ENCODE results near the gene TSHB.

The TSHB gene

DNA sequence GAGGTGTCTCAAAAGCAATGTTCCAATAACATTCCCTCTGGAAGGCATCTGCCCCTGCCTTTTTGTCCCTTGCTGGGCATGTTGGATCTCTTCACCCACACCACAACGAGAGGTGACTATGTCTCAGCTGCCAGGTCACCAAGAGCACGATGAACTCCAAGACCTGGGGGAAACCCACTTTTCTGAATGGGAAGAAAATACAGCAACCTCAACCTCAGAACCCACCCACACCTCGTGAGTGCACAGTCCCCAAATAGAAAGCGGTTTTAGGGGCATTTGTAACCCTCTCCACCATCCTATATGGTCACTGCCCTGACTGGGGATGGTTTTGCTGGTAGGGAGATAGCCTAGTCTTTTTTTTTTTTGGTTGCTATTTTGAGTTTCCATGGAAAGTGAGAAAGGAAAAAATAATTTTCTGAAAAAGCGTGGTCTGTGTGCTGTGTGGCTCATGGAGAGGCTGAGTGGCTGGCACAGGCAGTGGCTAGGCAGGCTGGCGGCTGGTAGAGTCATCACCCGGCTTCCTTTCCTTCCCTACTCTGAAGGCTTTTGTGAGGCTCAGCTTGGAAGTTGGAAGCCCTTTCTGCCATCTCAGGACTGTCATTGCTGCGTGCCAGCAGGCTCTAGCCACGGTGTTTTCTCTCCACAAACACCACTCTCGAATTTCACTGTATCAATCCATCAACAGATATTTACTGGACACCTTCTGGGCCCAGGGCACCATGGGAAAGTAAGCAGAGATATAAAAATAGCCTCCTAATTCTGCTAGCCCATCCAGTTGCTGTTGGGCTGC lies 43.9 kb downstream of the TSHB start:
- no peak overlapping the region for H4K8ac ChIP-seq (ENCODE audit: low read length)
- H3K4me1 ChIP-seq (ENCODE audit: control insufficient read depth, insufficient read depth, low read depth, low read length): peaks cover 10% of the 10 kb centered on the region
- no peak overlapping the region for H3K18ac ChIP-seq (ENCODE audit: low read depth in 1 of 2, low read length in 2 of 2)
- no peak overlapping the region for H3K4me3 ChIP-seq (ENCODE audit: insufficient read depth in 1 of 2, low read depth in 1 of 2, low read length in 2 of 2)
- no peak overlapping the region for H3K9ac ChIP-seq (ENCODE audit: low read length)
- H3K4me2 ChIP-seq (ENCODE audit: low read length, poor library complexity, severe bottlenecking): no peak overlapping the region
- no peak overlapping the region for H2AFZ ChIP-seq (ENCODE audit: low read depth, low read length)
- no peak overlapping the region for H3K4ac ChIP-seq (ENCODE audit: low read depth in 1 of 2, low read length in 2 of 2)
- no peak overlapping the region for H2BK120ac ChIP-seq (ENCODE audit: low read depth, low read length)
- H2BK5ac ChIP-seq (ENCODE audit: low read depth, low read length, poor library complexity, severe bottlenecking): no peak overlapping the region
- H4K91ac ChIP-seq (ENCODE audit: low read length): no peak overlapping the region
- H2BK12ac ChIP-seq (ENCODE audit: low read length in 2 of 2): no peak overlapping the region
- H3K36me3 ChIP-seq (ENCODE audit: control insufficient read depth in 1 of 2, insufficient read depth in 2 of 2, low read depth in 1 of 2, low read length in 2 of 2): no peaks in the 10 kb centered on the region
- 66% methylated on average over 10 of the region's 10 CpGs for WGBS
- no peak overlapping the region for H3K23ac ChIP-seq (ENCODE audit: low read length in 2 of 2)
- no peak overlapping the region for H2BK15ac ChIP-seq (ENCODE audit: low read depth, poor library complexity, severe bottlenecking)
- H2AK5ac ChIP-seq (ENCODE audit: low read length, severe bottlenecking): no peak overlapping the region
- no peak for DNase-seq
- H3K27ac ChIP-seq (ENCODE audit: low read length, poor library complexity, severe bottlenecking): no peak overlapping the region
- no peaks in the 10 kb centered on the region for H3K9me3 ChIP-seq (ENCODE audit: control insufficient read depth, low read length)
- H3K79me1 ChIP-seq (replicated peaks; ENCODE audit: low read length, poor library complexity, severe bottlenecking): no peaks in the 10 kb centered on the region
- H3K14ac ChIP-seq (ENCODE audit: low read length in 2 of 2): no peak overlapping the region
- peaks cover 3 to 40% of the 10 kb centered on the region in 2 experiments for H3K27me3 ChIP-seq (ENCODE audit: control insufficient read depth in 1 of 2, insufficient read depth in 1 of 2, low read length in 2 of 2)

GRCh38 chr1:115074839-115075534 lies 45.4 kb downstream of the TSHB start:
- Histone ChIP-seq H3K36me3 (ENCODE audit: control insufficient read depth in 1 of 2, insufficient read depth in 2 of 2, low read depth in 1 of 2, low read length in 2 of 2) (no peaks in the 10 kb centered on the region), H2BK15ac (ENCODE audit: low read depth, poor library complexity, severe bottlenecking) (no peak overlapping the region), H3K4me2 (ENCODE audit: low read length, poor library complexity, severe bottlenecking) (no peak overlapping the region), H3K9ac (ENCODE audit: low read length) (no peak overlapping the region), H3K4me3 (ENCODE audit: insufficient read depth in 1 of 2, low read depth in 1 of 2, low read length in 2 of 2) (no peak overlapping the region), H3K23ac (ENCODE audit: low read length in 2 of 2) (peak overlapping the region in 1 of 2 experiments; percentile 51), H2BK12ac (ENCODE audit: low read length in 2 of 2) (no peak overlapping the region), H3K4ac (ENCODE audit: low read depth in 1 of 2, low read length in 2 of 2) (no peak overlapping the region), H3K27ac (ENCODE audit: low read length, poor library complexity, severe bottlenecking) (no peak overlapping the region), H3K79me1 (replicated peaks; ENCODE audit: low read length, poor library complexity, severe bottlenecking) (no peaks in the 10 kb centered on the region), H3K27me3 (ENCODE audit: control insufficient read depth in 1 of 2, insufficient read depth in 1 of 2, low read length in 2 of 2) (peaks cover 3 to 52% of the 10 kb centered on the region in 2 experiments), H3K14ac (ENCODE audit: low read length in 2 of 2) (no peak overlapping the region), H4K91ac (ENCODE audit: low read length) (no peak overlapping the region), H3K4me1 (ENCODE audit: control insufficient read depth, insufficient read depth, low read depth, low read length) (peaks cover 6% of the 10 kb centered on the region), H2AFZ (ENCODE audit: low read depth, low read length) (no peak overlapping the region), H4K8ac (ENCODE audit: low read length) (no peak overlapping the region), H2BK120ac (ENCODE audit: low read depth, low read length) (no peak overlapping the region), H3K9me3 (ENCODE audit: control insufficient read depth, low read length) (no peaks in the 10 kb centered on the region), H2BK5ac (ENCODE audit: low read depth, low read length, poor library complexity, severe bottlenecking) (no peak overlapping the region), H2AK5ac (ENCODE audit: low read length, severe bottlenecking) (no peak overlapping the region), H3K18ac (ENCODE audit: low read depth in 1 of 2, low read length in 2 of 2) (no peak overlapping the region)
- WGBS: 80% methylated on average over 11 of the region's 11 CpGs
- DNase-seq: no peak

DNA sequence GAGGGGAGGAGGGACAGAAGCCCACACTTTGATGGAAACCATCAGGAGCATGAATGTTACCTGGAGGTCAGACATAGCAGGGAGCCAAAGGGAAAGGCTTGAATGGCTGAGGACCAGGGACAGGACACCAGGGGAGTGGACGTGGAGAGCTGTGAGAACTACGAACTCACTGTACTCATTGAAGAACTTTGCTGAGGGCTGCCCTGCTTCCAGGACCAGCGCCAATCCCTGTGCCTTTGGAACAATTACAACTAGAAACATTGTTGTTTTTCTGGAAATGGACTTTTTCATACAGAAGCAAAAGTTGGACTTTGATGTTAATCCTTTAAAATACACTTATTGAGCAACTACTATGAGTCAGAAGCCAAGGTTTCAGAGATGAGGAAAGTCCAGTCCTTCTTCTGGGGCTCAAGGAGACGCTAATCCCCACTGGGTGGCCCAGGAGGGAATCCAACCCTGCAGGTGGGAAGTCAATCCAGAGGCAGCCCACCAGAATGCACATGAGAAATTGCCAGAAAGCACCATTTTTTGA lies 46.8 kb downstream of the TSHB start:
- no peak overlapping the region for H4K8ac ChIP-seq (ENCODE audit: low read length)
- H3K27me3 ChIP-seq (ENCODE audit: control insufficient read depth in 1 of 2, insufficient read depth in 1 of 2, low read length in 2 of 2): peaks cover 3 to 56% of the 10 kb centered on the region in 2 experiments
- H2BK5ac ChIP-seq (ENCODE audit: low read depth, low read length, poor library complexity, severe bottlenecking): no peak overlapping the region
- H3K4ac ChIP-seq (ENCODE audit: low read depth in 1 of 2, low read length in 2 of 2): no peak overlapping the region
- H2BK15ac ChIP-seq (ENCODE audit: low read depth, poor library complexity, severe bottlenecking): no peak overlapping the region
- no peak for DNase-seq
- no peak overlapping the region for H2BK12ac ChIP-seq (ENCODE audit: low read length in 2 of 2)
- no peak overlapping the region for H3K4me3 ChIP-seq (ENCODE audit: insufficient read depth in 1 of 2, low read depth in 1 of 2, low read length in 2 of 2)
- H3K18ac ChIP-seq (ENCODE audit: low read depth in 1 of 2, low read length in 2 of 2): no peak overlapping the region
- no peak overlapping the region for H3K27ac ChIP-seq (ENCODE audit: low read length, poor library complexity, severe bottlenecking)
- no peak overlapping the region for H3K23ac ChIP-seq (ENCODE audit: low read length in 2 of 2)
- no peak overlapping the region for H3K9ac ChIP-seq (ENCODE audit: low read length)
- no peak overlapping the region for H3K4me2 ChIP-seq (ENCODE audit: low read length, poor library complexity, severe bottlenecking)
- H3K9me3 ChIP-seq (ENCODE audit: control insufficient read depth, low read length): no peaks in the 10 kb centered on the region
- 61% methylated on average over 3 of the region's 4 CpGs for WGBS
- no peak overlapping the region for H2BK120ac ChIP-seq (ENCODE audit: low read depth, low read length)
- H4K91ac ChIP-seq (ENCODE audit: low read length): no peak overlapping the region
- H3K4me1 ChIP-seq (ENCODE audit: control insufficient read depth, insufficient read depth, low read depth, low read length): peaks cover 6% of the 10 kb centered on the region
- H2AFZ ChIP-seq (ENCODE audit: low read depth, low read length): no peak overlapping the region
- no peak overlapping the region for H3K14ac ChIP-seq (ENCODE audit: low read length in 2 of 2)
- H3K79me1 ChIP-seq (replicated peaks; ENCODE audit: low read length, poor library complexity, severe bottlenecking): no peaks in the 10 kb centered on the region
- no peak overlapping the region for H2AK5ac ChIP-seq (ENCODE audit: low read length, severe bottlenecking)
- no peaks in the 10 kb centered on the region for H3K36me3 ChIP-seq (ENCODE audit: control insufficient read depth in 1 of 2, insufficient read depth in 2 of 2, low read depth in 1 of 2, low read length in 2 of 2)

DNA sequence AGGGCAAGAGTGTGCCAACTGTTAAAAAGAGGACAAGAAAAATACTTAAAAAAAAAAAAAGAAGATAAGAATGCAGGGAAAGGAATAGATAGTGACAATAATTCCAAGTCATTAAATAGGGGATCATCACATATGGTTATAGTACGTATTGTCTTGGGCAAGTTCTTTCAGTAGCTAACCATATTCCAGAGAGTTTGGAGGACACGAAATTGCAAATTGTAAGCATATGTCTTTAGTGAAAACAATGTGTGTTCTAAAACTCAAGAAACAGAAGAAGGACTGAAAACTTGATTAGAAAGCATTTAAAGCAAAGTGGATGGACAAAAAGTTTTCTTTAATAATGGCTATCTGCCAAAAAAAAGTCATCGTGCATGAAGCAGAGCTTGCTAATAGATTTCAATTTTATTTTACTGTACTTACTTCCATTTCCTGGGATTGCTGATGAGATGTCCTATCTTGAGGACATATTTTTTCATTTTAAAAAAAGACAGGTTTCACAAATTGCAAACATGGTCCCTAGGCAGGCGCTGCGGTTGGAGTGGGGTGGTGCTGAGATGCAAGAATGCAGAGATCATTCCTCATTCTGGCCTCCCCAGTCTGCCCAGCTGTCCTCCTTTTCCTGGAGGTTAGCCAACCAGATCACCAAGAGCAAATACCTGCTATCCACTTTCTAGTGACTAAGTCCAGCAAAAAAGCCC lies 47.8 kb downstream of the TSHB start:
- Histone ChIP-seq H2BK15ac (ENCODE audit: low read depth, poor library complexity, severe bottlenecking) (no peak overlapping the region), H3K4me1 (ENCODE audit: control insufficient read depth, insufficient read depth, low read depth, low read length) (peaks cover 6% of the 10 kb centered on the region), H3K27me3 (ENCODE audit: control insufficient read depth in 1 of 2, insufficient read depth in 1 of 2, low read length in 2 of 2) (peaks cover 3 to 52% of the 10 kb centered on the region in 2 experiments), H3K4me2 (ENCODE audit: low read length, poor library complexity, severe bottlenecking) (no peak overlapping the region), H2BK5ac (ENCODE audit: low read depth, low read length, poor library complexity, severe bottlenecking) (no peak overlapping the region), H3K4ac (ENCODE audit: low read depth in 1 of 2, low read length in 2 of 2) (no peak overlapping the region), H3K23ac (ENCODE audit: low read length in 2 of 2) (no peak overlapping the region), H3K36me3 (ENCODE audit: control insufficient read depth in 1 of 2, insufficient read depth in 2 of 2, low read depth in 1 of 2, low read length in 2 of 2) (no peaks in the 10 kb centered on the region), H4K91ac (ENCODE audit: low read length) (no peak overlapping the region), H3K18ac (ENCODE audit: low read depth in 1 of 2, low read length in 2 of 2) (no peak overlapping the region), H3K79me1 (replicated peaks; ENCODE audit: low read length, poor library complexity, severe bottlenecking) (no peaks in the 10 kb centered on the region), H3K9me3 (ENCODE audit: control insufficient read depth, low read length) (no peaks in the 10 kb centered on the region), H3K27ac (ENCODE audit: low read length, poor library complexity, severe bottlenecking) (no peak overlapping the region), H3K14ac (ENCODE audit: low read length in 2 of 2) (no peak overlapping the region), H2BK120ac (ENCODE audit: low read depth, low read length) (no peak overlapping the region), H2BK12ac (ENCODE audit: low read length in 2 of 2) (no peak overlapping the region), H4K8ac (ENCODE audit: low read length) (no peak overlapping the region), H2AK5ac (ENCODE audit: low read length, severe bottlenecking) (no peak overlapping the region), H3K9ac (ENCODE audit: low read length) (no peak overlapping the region), H3K4me3 (ENCODE audit: insufficient read depth in 1 of 2, low read depth in 1 of 2, low read length in 2 of 2) (no peak overlapping the region), H2AFZ (ENCODE audit: low read depth, low read length) (no peak overlapping the region)
- DNase-seq: no peak
- 93% methylated on average over 4 of the region's 5 CpGs for WGBS
